HEK293T (cell line): ENCODE data around the gene RAB13.

ENCODE experiments used
- CTCF ChIA-PET: fragments of 350-600 bp; formaldehyde crosslinking; extraction: SDS; loops from one replicate; lab custom pipeline; 2021; ENCODE audit warnings: antibody characterized with exemption, inconsistent platforms; lab: Yijun Ruan, JAX
- POLR2A ChIA-PET: fragments of 350-600 bp; formaldehyde crosslinking; extraction: SDS; loops from one replicate; lab custom pipeline; 2020; ENCODE audit warnings: antibody characterized with exemption, inconsistent platforms; lab: Yijun Ruan, JAX
- DNase-seq: peaks from one replicate; pipeline ENCODE4 v3.0.0; 2012; ENCODE audit warnings: mixed read lengths; ENCODE audit errors: extremely low spot score
- ARNT ChIP-seq: fragments of 450-650 bp; IDR thresholded peaks from 2 replicates; pipeline ENCODE4 v1.6.1; 2017; ENCODE audit warnings: mild to moderate bottlenecking
- BHLHE40 ChIP-seq: fragments of 450-650 bp; IDR thresholded peaks from 2 replicates; pipeline ENCODE4 v1.6.1; 2016; ENCODE audit warnings: mild to moderate bottlenecking, moderate library complexity, borderline replicate concordance
- CTBP1 ChIP-seq: fragments of 450-650 bp; IDR thresholded peaks from 2 replicates; pipeline ENCODE4 v1.6.1; 2016; ENCODE audit warnings: borderline replicate concordance
- ELF4 ChIP-seq: fragments of 450-650 bp; IDR thresholded peaks from 2 replicates; pipeline ENCODE4 v1.6.1; 2017; ENCODE audit warnings: antibody characterized with exemption
- FOXA1 ChIP-seq: fragments of 450-650 bp; IDR thresholded peaks from 2 replicates; pipeline ENCODE4 v1.6.1; 2016; ENCODE audit warnings: mild to moderate bottlenecking
- FOXK2 ChIP-seq: fragments of 450-650 bp; IDR thresholded peaks from 2 replicates; pipeline ENCODE4 v1.6.1; 2016; ENCODE audit warnings: mild to moderate bottlenecking
- FOXM1 ChIP-seq: fragments of 450-650 bp; IDR thresholded peaks from 2 replicates; pipeline ENCODE4 v1.6.1; 2017; ENCODE audit warnings: mild to moderate bottlenecking, borderline replicate concordance
- HDGF ChIP-seq: fragments of 450-650 bp; IDR thresholded peaks from 2 replicates; pipeline ENCODE4 v1.6.1; 2017; ENCODE audit warnings: antibody characterized with exemption, borderline replicate concordance
- L3MBTL2 ChIP-seq: fragments of 450-650 bp; conservative IDR thresholded peaks from 2 replicates; pipeline ENCODE4 v1.6.1; 2016; ENCODE audit warnings: mild to moderate bottlenecking
- LEF1 ChIP-seq: fragments of 450-650 bp; IDR thresholded peaks from 2 replicates; pipeline ENCODE4 v1.6.1; 2017; ENCODE audit warnings: mild to moderate bottlenecking, borderline replicate concordance
- NFRKB ChIP-seq: fragments of 450-650 bp; IDR thresholded peaks from 2 replicates; pipeline ENCODE4 v1.6.1; 2016; ENCODE audit warnings: mild to moderate bottlenecking, moderate library complexity
- SP1 ChIP-seq: fragments of 450-650 bp; IDR thresholded peaks from 2 replicates; pipeline ENCODE4 v1.6.1; 2017
- SUZ12 ChIP-seq: fragments of 450-650 bp; IDR thresholded peaks from 2 replicates; pipeline ENCODE4 v1.6.1; 2016; ENCODE audit warnings: mild to moderate bottlenecking
- TARDBP ChIP-seq: fragments of 450-650 bp; IDR thresholded peaks from 2 replicates; pipeline ENCODE4 v1.6.1; 2016
- ZNF384 ChIP-seq: fragments of 450-650 bp; IDR thresholded peaks from 2 replicates; pipeline ENCODE4 v1.6.1; 2016
- TF ChIP-seq, protein P1 (sequence below): fragments of 450-650 bp; IDR thresholded peaks from 2 replicates; pipeline ENCODE4 v1.6.1; 2016

RAB13 gene

DNA sequence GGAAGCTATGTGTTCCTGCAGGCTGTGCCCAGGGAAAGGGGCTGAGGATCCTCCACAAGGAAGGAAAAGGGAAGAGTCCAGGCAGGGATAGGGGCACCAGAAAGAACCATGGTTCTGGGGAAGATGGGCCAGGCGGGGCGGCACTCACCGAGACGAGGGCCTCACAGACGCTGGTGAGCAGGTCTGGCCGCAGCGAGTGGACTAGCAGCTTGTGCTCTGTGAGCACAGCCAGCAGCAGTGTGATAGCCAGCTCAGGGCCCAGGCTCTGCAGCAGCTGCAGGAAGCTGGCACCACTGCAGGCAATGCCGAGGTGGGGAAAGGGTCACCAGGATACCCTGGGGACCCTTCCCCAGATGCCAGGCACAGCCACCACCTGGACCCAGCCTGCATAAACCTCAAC lies 45.4 kb downstream of the RAB13 start:
- ChIA-PET POLR2A (interaction anchor here (1.4 to 2.2 kb wide), 4 partner anchors 12 to 26 kb away, joined by 4 to 11 read pairs (median 6); partner anchors contain the start of gene GATAD2B), CTCF (interaction anchor here (0.6 kb wide), 1 partner anchor 232 kb away, joined by 3 read pairs; no protein-coding TSS in a partner anchor)
- TF ChIP-seq SP1 (no peak), ELF4 (no peak), L3MBTL2 (no peak)
- TF ChIP-seq, protein P1, sequence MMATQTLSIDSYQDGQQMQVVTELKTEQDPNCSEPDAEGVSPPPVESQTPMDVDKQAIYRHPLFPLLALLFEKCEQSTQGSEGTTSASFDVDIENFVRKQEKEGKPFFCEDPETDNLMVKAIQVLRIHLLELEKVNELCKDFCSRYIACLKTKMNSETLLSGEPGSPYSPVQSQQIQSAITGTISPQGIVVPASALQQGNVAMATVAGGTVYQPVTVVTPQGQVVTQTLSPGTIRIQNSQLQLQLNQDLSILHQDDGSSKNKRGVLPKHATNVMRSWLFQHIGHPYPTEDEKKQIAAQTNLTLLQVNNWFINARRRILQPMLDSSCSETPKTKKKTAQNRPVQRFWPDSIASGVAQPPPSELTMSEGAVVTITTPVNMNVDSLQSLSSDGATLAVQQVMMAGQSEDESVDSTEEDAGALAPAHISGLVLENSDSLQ: no peak
- no peak for DNase-seq

DNA sequence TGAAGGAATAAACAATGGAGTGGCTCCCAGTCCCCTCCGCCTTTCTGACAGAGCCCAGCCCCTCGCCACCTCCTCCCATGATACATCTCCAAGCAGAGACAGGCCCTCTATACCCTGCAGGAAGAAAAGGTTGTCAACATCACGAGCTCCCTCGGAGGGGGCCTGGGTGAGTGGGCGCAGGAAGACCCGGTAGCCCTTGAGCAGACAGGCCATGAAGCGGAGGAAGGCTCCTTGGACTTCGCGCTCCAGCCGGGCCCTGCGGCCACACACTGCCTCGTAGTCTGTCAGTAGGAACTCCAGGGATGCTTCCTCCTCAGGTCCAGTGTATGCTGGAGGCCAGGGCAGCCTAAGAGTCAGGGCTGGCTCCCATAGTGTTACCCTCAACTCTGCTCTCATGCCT lies 46.7 kb downstream of the RAB13 start:
- ChIA-PET POLR2A (interaction anchor here (0.9 to 2.2 kb wide), 4 partner anchors 11 to 28 kb away, joined by 3 to 11 read pairs (median 6); partner anchors contain the start of gene GATAD2B), CTCF (no interaction called here)
- no peak for DNase-seq
- TF ChIP-seq, protein P1: no peak
- TF ChIP-seq ZNF384 (no peak), ELF4 (no peak), CTBP1 (no peak), ARNT (no peak), TARDBP (no peak), FOXK2 (no peak), LEF1 (no peak), FOXA1 (no peak), L3MBTL2 (no peak), HDGF (no peak)

DNA sequence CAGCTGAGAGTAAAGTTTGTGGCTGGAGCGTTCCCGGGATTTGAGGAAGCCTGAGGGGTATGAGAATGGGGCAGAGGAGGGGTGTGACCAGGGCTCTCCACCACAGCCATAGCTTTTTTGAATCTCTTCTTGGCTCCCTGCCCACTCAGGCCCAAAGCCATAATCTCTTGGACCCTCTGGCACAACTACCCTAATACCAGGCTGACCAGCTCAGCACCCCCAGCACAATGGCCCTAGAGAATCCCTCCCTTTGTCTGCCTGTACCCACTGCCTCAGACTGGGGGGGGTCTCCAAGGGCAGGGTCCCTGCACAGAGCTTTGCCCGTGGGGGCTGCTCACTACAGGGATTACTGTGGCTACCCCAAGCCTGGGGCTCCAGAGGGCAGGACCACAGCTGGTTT lies 47.1 kb downstream of the RAB13 start:
- CTCF ChIA-PET: interaction anchor here (1.0 kb wide), 1 partner anchor 9 kb away, joined by 3 read pairs; no protein-coding TSS in a partner anchor
- TF ChIP-seq ARNT: no peak
- no peak for TF ChIP-seq FOXK2
- TF ChIP-seq CTBP1: no peak
- TF ChIP-seq HDGF: no peak
- TF ChIP-seq FOXA1: no peak
- no peak for TF ChIP-seq L3MBTL2
- no peak for TF ChIP-seq NFRKB
- TF ChIP-seq LEF1: no peak
- no peak for TF ChIP-seq ZNF384
- no peak for TF ChIP-seq FOXM1
- TF ChIP-seq TARDBP: no peak
- no peak for TF ChIP-seq SUZ12
- TF ChIP-seq, protein P1: no peak
- TF ChIP-seq BHLHE40: no peak
- DNase-seq: no peak
- POLR2A ChIA-PET: interaction anchor here (1.5 kb wide), 1 partner anchor 29 kb away, joined by 5 read pairs; the partner anchor contains the start of gene CREB3L4

DNA sequence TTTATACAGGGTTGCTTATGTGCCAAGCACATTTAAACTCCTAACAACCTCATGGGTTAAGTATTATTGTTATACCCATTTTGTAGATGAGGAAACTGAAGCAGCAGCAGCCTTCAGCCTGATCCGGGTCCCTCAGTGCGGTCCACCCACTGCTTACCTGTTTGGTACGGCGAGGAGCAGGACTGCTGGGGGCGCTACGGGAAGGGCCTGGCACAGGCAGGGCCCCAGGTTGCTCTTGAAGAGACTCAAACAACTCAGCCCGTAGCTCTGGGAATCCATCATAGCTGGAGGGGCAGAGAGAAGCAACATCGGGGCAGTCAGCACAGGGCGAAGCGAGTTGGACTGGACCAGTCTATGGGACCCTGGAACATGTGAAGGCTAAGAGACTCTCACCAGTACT lies 48.8 kb downstream of the RAB13 start:
- ChIA-PET CTCF (no interaction called here), POLR2A (interaction anchor here (0.7 to 1.5 kb wide), 3 partner anchors 9 to 31 kb away, joined by 3 to 5 read pairs (median 3); partner anchors contain the start of gene CREB3L4)
- DNase-seq: no peak
- no peak for TF ChIP-seq CTBP1
- no peak for TF ChIP-seq LEF1
- no peak for TF ChIP-seq NFRKB
- no peak for TF ChIP-seq HDGF
- no peak for TF ChIP-seq ARNT
- TF ChIP-seq, protein P1: no peak
- no peak for TF ChIP-seq SUZ12
- TF ChIP-seq L3MBTL2: no peak
- no peak for TF ChIP-seq SP1

DNA sequence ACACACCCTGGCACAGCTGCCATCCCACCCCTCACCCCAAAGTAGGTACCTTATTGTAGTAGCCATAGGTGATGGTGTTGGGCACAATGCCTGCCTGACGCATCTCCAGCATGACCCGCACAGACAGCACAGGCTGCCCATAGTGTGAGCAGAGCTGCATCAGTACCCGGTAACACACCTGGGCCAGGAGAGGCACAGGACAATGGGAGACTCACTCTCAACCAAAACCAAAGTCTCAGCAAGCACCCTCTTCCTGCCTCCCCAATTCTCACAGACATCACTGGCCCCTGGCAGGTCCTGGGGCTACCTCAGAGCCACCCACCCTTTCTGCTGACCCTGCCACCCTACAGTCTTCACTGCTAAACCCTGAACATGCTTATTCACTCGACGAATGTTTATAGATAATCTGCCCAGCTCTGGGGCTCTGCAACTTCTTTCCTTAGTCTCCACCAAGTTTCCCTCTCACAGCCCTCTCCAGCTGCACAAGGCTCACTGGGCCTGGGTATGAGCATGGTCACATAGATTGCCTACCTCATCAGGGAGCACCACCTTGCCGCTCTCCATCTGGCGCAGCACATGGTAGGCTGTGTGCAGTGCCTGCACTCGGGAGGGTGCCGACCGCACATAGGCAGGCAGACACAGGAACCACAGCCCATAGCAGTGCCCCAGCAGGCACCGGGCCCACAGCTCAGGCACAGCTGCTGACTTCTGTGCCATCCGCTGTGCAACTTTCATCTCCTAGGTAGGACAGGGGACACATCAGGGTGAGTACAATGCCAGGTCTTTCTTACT lies 49.9 kb downstream of the RAB13 start:
- POLR2A ChIA-PET: no interaction called here

DNA sequence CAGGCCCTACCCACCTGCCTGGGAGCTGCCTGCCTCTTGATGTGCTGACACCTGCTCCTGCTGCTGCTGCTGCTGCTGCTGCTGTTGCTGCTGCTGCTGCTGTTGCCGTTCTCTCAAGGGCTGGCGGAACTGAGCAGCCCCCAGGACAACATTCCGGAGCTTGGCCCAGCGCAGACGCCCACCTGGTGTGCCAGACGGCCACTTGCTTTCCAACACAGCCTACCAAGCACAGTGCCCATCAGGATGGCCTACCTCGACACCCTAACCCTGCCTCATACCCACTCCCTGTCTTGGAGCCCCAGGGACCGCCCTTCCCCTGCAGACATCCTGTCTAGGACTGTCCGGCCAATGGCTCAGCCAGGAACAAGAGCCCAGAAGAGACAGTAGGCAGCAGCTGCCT lies 51.4 kb downstream of the RAB13 start:
- TF ChIP-seq, protein P1: no peak
- TF ChIP-seq FOXA1: no peak
- no peak for TF ChIP-seq CTBP1
- no peak for TF ChIP-seq FOXK2
- no peak for TF ChIP-seq NFRKB
- TF ChIP-seq ARNT: no peak
- no peak for TF ChIP-seq HDGF
- no peak for TF ChIP-seq LEF1
- no peak for TF ChIP-seq SP1
- no peak for TF ChIP-seq BHLHE40
- TF ChIP-seq L3MBTL2: no peak
- no peak for TF ChIP-seq ELF4
- TF ChIP-seq SUZ12: no peak
- TF ChIP-seq FOXM1: no peak
- no peak for TF ChIP-seq ZNF384
- TF ChIP-seq TARDBP: no peak
- CTCF ChIA-PET: no interaction called here

More for the DNA sequence above, 49.9 kb downstream of the RAB13 start:
- DNase-seq: no peak
- CTCF ChIA-PET: no interaction called here
- TF ChIP-seq L3MBTL2: no peak
- no peak for TF ChIP-seq SP1
- TF ChIP-seq ARNT: no peak
- TF ChIP-seq TARDBP: no peak
- TF ChIP-seq SUZ12: no peak

More for the DNA sequence above, 51.4 kb downstream of the RAB13 start:
- DNase-seq: no peak
- POLR2A ChIA-PET: interaction anchor here (0.6 to 1.4 kb wide), 5 partner anchors 9 to 33 kb away, joined by 3 to 8 read pairs (median 4); partner anchors contain the start of genes CREB3L4, DENND4B and GATAD2B
